Colonic mucosa (tissue), 4 donors: ENCODE data around the gene JAG2. TPM values are rescaled to one million over a fixed set of nuclear protein-coding genes. Genes with fewer than 3 reads are reported as not detected.

Experiments
- DNase-seq: peaks from one replicate; pipeline ENCODE4 v3.0.0-alpha.2; 2020
- H3K27ac ChIP-seq: fragments of 200-600 bp; one replicate; pipeline ENCODE4 v1.8.0; 2021
- H3K27me3 ChIP-seq: fragments of 200-600 bp; one replicate; pipeline ENCODE4 v1.8.0; 2021
- H3K36me3 ChIP-seq: fragments of 200-600 bp; one replicate; pipeline ENCODE4 v1.8.0; 2021
- H3K4me1 ChIP-seq: fragments of 200-600 bp; one replicate; pipeline ENCODE4 v1.8.0; 2021; ENCODE audit warnings: mild to moderate bottlenecking
- H3K4me3 ChIP-seq: fragments of 200-600 bp; one replicate; pipeline ENCODE4 v1.8.0; 2021
- H3K9ac ChIP-seq, 2 donors: one replicate each; pipeline ENCODE4 v1.7.0; 2013; ENCODE audit warnings: control low read depth in 2 of 2, low read depth in 2 of 2, low read length in 2 of 2
- H3K9me3 ChIP-seq: fragments of 200-600 bp; one replicate; pipeline ENCODE4 v1.8.0; 2021
- intact Hi-C: fragments of 100-400 bp; cut with DNase I; formaldehyde crosslinking; loops from one replicate; pipeline ENCODE4 v1.14.1; 2022
- total RNA-seq, 2 donors: library from RNA; stranded (reverse); fragmentation: NEBNext Ultra II Directional in 1 of 2; extraction: Animal tissue kit (Norgen Biotek cat#: 25700) in 1 of 2; gene quantifications; one replicate each; pipeline ENCODE4 v1.2.1, GENCODE V29; 2021
- TF ChIP-seq, protein P1 (sequence below): fragments of 200-600 bp; IDR thresholded peaks from one replicate; pipeline ENCODE4 v1.8.0; 2022; ENCODE audit warnings: antibody characterized with exemption, mild to moderate bottlenecking
- donor health status: healthy.
- donor health status: DM: no; HTN: no; CAD: no.
- donor health status: DM: no; HTN: no; CAD: no.

JAG2 gene
- total RNA-seq, 2 donors from 2014 or later: 8.2 to 11.0 TPM

DNA sequence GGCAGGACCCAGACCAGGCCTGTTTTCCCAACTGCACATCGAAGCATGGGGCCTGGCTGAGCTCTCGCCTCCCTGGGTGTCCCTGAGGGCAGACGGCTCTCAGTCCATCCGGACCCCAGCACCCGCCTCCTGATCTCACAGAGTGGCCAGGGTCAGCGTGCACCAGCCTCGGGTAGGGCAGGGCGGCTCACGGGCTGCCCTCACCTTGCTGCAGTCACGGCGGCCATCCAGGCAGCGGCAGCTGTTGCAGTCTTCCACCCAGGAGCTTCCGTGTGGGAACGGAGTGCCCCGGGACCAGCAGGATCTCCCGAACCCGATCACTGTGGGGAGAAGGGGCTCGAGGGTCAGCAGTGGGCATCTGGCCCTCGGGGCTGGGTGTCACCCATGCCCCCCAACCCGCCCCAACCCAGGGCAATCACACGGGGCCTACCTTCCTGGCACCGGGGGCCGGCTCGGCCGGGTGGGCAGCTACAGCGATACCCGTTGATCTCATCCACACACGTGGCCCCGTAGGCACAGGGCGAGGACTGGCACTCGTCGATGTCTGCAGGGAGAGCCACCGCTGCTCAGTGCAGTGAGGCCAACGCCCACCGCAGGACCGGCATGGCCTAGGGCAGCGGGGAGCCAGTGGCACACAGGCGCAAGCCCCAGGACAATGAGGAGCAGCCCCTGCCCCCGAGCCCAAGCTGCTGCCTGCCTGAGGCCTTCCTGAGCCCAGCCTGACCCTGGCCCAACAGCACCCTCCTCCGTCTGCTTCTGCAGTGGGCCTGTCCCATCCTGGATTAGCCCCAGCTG is 22.2 kb downstream of the JAG2 start:
- Histone ChIP-seq H3K9me3 (no peaks in the 10 kb centered on the region), H3K27ac (no peak overlapping the region), H3K4me1 (no peaks in the 10 kb centered on the region), H3K36me3 (no peaks in the 10 kb centered on the region), H3K9ac (no peak overlapping the region), H3K27me3 (no peaks in the 10 kb centered on the region), H3K4me3 (no peak overlapping the region)
- no peak for DNase-seq
- TF ChIP-seq, protein P1, sequence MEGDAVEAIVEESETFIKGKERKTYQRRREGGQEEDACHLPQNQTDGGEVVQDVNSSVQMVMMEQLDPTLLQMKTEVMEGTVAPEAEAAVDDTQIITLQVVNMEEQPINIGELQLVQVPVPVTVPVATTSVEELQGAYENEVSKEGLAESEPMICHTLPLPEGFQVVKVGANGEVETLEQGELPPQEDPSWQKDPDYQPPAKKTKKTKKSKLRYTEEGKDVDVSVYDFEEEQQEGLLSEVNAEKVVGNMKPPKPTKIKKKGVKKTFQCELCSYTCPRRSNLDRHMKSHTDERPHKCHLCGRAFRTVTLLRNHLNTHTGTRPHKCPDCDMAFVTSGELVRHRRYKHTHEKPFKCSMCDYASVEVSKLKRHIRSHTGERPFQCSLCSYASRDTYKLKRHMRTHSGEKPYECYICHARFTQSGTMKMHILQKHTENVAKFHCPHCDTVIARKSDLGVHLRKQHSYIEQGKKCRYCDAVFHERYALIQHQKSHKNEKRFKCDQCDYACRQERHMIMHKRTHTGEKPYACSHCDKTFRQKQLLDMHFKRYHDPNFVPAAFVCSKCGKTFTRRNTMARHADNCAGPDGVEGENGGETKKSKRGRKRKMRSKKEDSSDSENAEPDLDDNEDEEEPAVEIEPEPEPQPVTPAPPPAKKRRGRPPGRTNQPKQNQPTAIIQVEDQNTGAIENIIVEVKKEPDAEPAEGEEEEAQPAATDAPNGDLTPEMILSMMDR: no peak
- intact Hi-C loops: no loop called here

DNA sequence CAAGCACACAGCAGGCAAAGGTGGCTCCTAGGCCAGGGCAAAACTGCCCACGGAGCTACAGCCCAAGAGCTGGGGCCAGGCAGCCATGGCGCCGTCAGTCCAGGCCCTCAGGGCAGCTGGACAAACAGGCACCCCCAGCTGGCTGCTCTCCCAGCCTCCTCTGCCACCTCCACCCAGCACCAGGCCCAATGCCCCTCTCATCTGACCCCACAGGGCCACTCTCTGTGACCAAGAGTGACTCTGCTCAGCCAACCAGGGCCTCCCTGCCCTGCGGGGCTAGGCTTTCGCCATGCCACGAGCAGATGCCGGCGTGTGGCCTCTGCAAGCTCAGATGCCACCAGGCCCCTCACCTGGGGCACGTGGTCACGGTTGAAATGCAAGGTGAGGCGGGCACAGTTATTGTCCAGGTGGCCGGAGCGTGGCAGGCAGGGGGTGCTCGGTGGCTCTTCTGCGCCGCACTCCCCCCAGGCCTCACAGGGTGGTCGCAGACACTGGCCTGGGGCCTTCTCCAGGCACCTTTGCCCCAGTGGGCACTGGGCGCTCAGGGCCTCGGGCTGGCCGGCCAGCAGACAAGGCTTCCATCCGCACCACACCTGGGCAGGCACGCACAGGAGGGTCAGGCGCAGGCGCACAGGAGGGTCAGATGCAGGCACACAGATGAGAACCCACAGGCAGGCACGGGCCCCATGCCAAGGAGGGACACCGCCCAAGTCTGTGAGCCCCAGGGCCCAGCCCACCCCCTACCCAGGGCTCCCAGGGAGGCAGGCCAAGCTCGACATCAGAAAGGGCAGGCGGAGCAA is 23.0 kb downstream of the JAG2 start:
- Histone ChIP-seq H3K9ac (no peak overlapping the region), H3K4me1 (no peaks in the 10 kb centered on the region), H3K27me3 (no peaks in the 10 kb centered on the region), H3K4me3 (no peak overlapping the region), H3K27ac (no peak overlapping the region), H3K36me3 (no peaks in the 10 kb centered on the region), H3K9me3 (no peaks in the 10 kb centered on the region)
- DNase-seq: no peak
- intact Hi-C loops: no loop called here
- TF ChIP-seq, protein P1: no peak

DNA sequence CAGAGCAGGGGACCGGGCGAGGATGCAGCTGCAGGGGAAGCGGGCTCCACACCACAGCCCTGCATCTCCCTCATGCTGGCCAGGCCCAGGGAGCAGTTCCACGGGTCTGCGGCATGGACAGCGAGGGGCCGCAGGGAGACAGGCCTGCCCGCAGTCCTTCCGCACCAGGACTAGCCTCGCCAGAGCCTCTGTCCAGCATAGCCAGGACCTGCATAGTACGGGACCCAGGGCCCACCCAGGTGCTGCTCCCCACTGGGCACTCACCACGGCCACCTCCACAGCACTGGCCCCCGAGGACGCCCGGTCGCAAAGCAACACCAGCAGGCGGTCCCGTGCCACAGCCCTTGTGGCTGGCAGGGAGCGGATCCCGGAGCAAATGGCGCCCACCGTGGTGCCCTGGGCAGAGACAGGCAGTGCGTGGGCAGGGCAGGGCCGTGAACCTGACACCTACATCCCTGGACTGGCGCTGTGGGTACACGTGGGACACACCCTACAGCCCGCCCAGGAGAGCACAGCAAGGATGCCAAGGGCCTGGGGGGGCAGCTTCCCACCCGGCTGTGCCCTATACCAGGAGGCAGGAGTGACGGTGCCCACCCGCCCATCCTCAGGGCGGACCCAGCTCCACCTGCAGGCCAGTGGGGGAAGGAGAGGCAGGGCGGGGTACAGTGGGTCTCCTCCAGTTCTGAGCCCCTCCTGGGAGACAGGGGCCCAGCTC is 23.8 kb downstream of the JAG2 start:
- Histone ChIP-seq H3K4me1 (no peaks in the 10 kb centered on the region), H3K27ac (no peak overlapping the region), H3K9ac (no peak overlapping the region), H3K9me3 (no peaks in the 10 kb centered on the region), H3K4me3 (no peak overlapping the region), H3K27me3 (no peaks in the 10 kb centered on the region), H3K36me3 (no peaks in the 10 kb centered on the region)
- TF ChIP-seq, protein P1: no peak
- no peak for DNase-seq
- intact Hi-C loops: no loop called here

DNA sequence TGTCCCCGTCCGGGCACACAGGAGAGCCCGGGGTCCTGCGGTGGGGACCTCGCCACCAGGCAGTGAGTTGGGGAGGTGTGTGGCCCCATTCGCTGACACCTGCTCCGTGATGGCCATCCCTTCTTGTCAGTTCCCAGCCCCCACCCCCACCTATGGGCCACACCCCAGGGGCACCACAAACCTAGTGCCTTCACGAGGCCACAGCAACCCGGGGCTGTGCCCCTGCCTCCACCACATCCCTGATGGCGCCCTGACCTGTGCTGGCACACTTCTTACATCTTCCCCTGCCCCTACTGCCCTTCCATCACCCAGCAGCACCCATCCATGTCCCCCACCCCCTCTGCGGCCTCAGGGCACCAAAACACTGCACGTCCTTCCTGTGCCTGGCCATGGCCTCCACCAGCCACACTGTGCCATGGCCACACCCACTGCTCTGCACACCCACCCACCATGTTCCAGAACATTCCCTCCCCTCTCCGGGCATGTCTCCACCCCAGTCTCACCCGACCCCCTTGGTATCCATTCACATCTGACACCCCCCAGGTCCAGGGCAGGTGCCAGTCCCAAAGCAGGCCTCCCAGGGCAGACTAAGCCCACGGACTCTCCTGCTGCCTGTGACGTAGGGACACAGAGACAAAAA is 24.4 kb downstream of the JAG2 start:
- H3K4me1 ChIP-seq: no peaks in the 10 kb centered on the region
- intact Hi-C loops: no loop called here
- no peak overlapping the region for H3K9ac ChIP-seq
- H3K4me3 ChIP-seq: no peak overlapping the region
- no peak overlapping the region for H3K27ac ChIP-seq
- H3K9me3 ChIP-seq: no peaks in the 10 kb centered on the region
- H3K27me3 ChIP-seq: no peaks in the 10 kb centered on the region
- no peak for DNase-seq
- H3K36me3 ChIP-seq: no peaks in the 10 kb centered on the region
- TF ChIP-seq, protein P1: no peak

DNA sequence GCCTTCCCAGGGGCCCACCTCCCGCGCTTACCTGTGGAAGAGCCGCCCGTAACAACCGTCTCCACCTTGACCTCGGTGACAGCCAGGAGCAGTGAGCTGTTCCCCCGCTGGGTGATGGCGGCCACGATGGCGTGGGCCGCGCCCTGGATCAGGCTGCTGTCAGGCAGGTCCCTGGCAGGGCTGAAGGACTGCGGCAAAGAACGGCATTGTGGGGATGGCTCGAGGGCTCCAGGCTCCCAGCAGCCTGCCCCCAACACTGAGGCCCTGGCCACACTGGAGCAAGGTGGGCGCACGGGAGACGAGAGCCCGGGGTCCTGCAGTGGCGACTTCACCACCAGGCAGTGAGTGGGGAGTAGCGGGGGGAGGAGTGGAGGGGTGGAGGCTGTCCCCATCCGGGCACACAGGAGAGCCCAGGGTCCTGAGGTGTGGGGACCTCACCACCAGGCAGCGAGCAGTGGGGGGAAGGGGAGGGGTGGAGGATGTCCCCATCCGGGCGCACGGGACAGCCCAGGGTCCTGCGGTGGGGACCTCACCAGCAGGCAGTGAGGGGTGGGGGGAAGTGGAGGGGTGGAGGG is 25.0 kb downstream of the JAG2 start:
- intact Hi-C loops: no loop called here
- Histone ChIP-seq H3K9me3 (no peaks in the 10 kb centered on the region), H3K4me3 (no peak overlapping the region), H3K9ac (no peak overlapping the region), H3K36me3 (no peaks in the 10 kb centered on the region), H3K27ac (no peak overlapping the region), H3K27me3 (no peaks in the 10 kb centered on the region), H3K4me1 (no peaks in the 10 kb centered on the region)
- TF ChIP-seq, protein P1: no peak
- no peak for DNase-seq
